ENCODE measurements around the gene KCND2.

KCND2 gene

GRCh38 chr7:120709252-120709971, 436.4 kb downstream of the KCND2 start:
- ATAC-seq, result no peak

GRCh38 chr7:120709972-120710320, 437.0 kb downstream of the KCND2 start:
- ATAC-seq, result no peak

- no peak for ATAC-seq
These were observed 442.0 kb downstream of the KCND2 start for GRCh38 chr7:120714945-120715344.

- ATAC-seq, result no peak
These were observed 443.3 kb downstream of the KCND2 start for GRCh38 chr7:120716307-120716706.

- ATAC-seq, result no peak
These were observed 444.2 kb downstream of the KCND2 start for GRCh38 chr7:120717166-120717565.

- ATAC-seq, result no peak
These were observed 445.4 kb downstream of the KCND2 start for GRCh38 chr7:120718361-120718760.

GRCh38 chr7:120720317-120720716, 447.3 kb downstream of the KCND2 start:
- no peak for ATAC-seq

- ATAC-seq, result no peak
These were observed 450.8 kb downstream of the KCND2 start for GRCh38 chr7:120723465-120724385.

- no peak for ATAC-seq
These were observed 451.5 kb downstream of the KCND2 start for GRCh38 chr7:120724448-120724847.

GRCh38 chr7:120724955-120725354, 452.0 kb downstream of the KCND2 start:
- no peak for ATAC-seq

- ATAC-seq, result no peak
These were observed 452.5 kb downstream of the KCND2 start for GRCh38 chr7:120725376-120726039.

GRCh38 chr7:120729245-120729644, 456.3 kb downstream of the KCND2 start:
- no peak for ATAC-seq

- no peak for ATAC-seq
These were observed 458.3 kb downstream of the KCND2 start for GRCh38 chr7:120731271-120731670.

GRCh38 chr7:120732256-120732655, 459.3 kb downstream of the KCND2 start:
- ATAC-seq, result no peak

- no peak for ATAC-seq
These were observed 460.2 kb downstream of the KCND2 start for GRCh38 chr7:120733143-120733542.

- ATAC-seq, result no peak
These were observed 460.9 kb downstream of the KCND2 start for GRCh38 chr7:120733835-120734234.

GRCh38 chr7:120735791-120736190, 462.8 kb downstream of the KCND2 start:
- no peak for ATAC-seq

GRCh38 chr7:120738816-120739215, 465.8 kb downstream of the KCND2 start:
- no peak for ATAC-seq

GRCh38 chr7:120740348-120740747, 467.4 kb downstream of the KCND2 start:
- no peak for ATAC-seq

GRCh38 chr7:120741371-120742042, 468.5 kb downstream of the KCND2 start:
- ATAC-seq, result no peak

- ATAC-seq, result no peak
These were observed 469.4 kb downstream of the KCND2 start for GRCh38 chr7:120742372-120742771.

GRCh38 chr7:120743128-120743527, 470.2 kb downstream of the KCND2 start:
- ATAC-seq, result no peak

- ATAC-seq, result no peak
These were observed 487.1 kb downstream of the KCND2 start for GRCh38 chr7:120760050-120760449.
